HG02852 (cell line): ENCODE data around the gene METTL25B.

Experiments
- ATAC-seq: cut with Tn5 transposase; IDR thresholded peaks from one replicate; pipeline ENCODE4 v1.9.1; 2021; ENCODE audit warnings: mild to moderate bottlenecking, moderate library complexity; ENCODE audit not compliant: unreplicated experiment

The METTL25B gene

GRCh38 chr1:156725683-156726280 lies 2.5 kb upstream of the METTL25B start:
- ATAC-seq, result peak; percentile 28

- no peak for ATAC-seq
Observed at GRCh38 chr1:156726549-156727226, 1.6 kb upstream of the METTL25B start.

- no peak for ATAC-seq
Observed at GRCh38 chr1:156727492-156727891, 777 bp upstream of the METTL25B start.

GRCh38 chr1:156728599-156729462 lies 562 bp downstream of the METTL25B start, which contains the start of gene ISG20L2:
Gene ISG20L2 (minus strand): TSS chr1:156728766. CDS start chr1:156727652, 1,114 bp downstream.
- ATAC-seq, result peak; percentile 89

- no peak for ATAC-seq
Observed at GRCh38 chr1:156733989-156734584, 5.8 kb downstream of the METTL25B start.

- no peak for ATAC-seq
Observed at GRCh38 chr1:156738407-156738806, 10.1 kb downstream of the METTL25B start.

GRCh38 chr1:156738916-156739315 lies 10.6 kb downstream of the METTL25B start:
- no peak for ATAC-seq

GRCh38 chr1:156740237-156740740 lies 12.0 kb downstream of the METTL25B start:
- ATAC-seq, result no peak

GRCh38 chr1:156740741-156741480 lies 12.6 kb downstream of the METTL25B start, which contains the start of gene MRPL24:
Gene MRPL24 (minus strand): TSS chr1:156741088. CDS start chr1:156738704, 2,384 bp downstream.
- ATAC-seq, result peak; percentile 81

GRCh38 chr1:156741481-156741983 lies 13.3 kb downstream of the METTL25B start:
- ATAC-seq, result no peak

GRCh38 chr1:156742017-156742416 lies 13.7 kb downstream of the METTL25B start:
- no peak for ATAC-seq

- ATAC-seq, result no peak
Observed at GRCh38 chr1:156742801-156743200, 14.5 kb downstream of the METTL25B start.

GRCh38 chr1:156743367-156744302 lies 15.4 kb downstream of the METTL25B start:
- ATAC-seq, result no peak

GRCh38 chr1:156744344-156744743 lies 16.1 kb downstream of the METTL25B start:
- ATAC-seq, result no peak

- ATAC-seq, result no peak
Observed at GRCh38 chr1:156744786-156745419, 16.6 kb downstream of the METTL25B start.

GRCh38 chr1:156745881-156746280 lies 17.6 kb downstream of the METTL25B start:
- no peak for ATAC-seq

- no peak for ATAC-seq
Observed at GRCh38 chr1:156746406-156746727, 18.1 kb downstream of the METTL25B start.
